Thyroid gland (tissue), 4 donors: ENCODE measurements around the gene PPM1H. TPM values are rescaled to one million over a fixed set of nuclear protein-coding genes. Genes with fewer than 3 reads are reported as not detected.

Experiments
- DNase-seq, 2 donors: peaks; one replicate each; pipeline ENCODE4 v3.0.0-alpha.2; 2019
- H3K27ac ChIP-seq, 3 donors: fragments of 200-600 bp; sonication (generic); 1 replicate in 2 of 3; 2 replicates in 1 of 3; pipeline ENCODE4 v1.5.1; 2016 to 2019; ENCODE audit warnings: mild to moderate bottlenecking in 1 of 3, moderate library complexity in 1 of 3
- H3K27me3 ChIP-seq: fragments of 200-600 bp; sonication (generic); one replicate; pipeline ENCODE4 v1.5.1; 2019
- H3K36me3 ChIP-seq, 2 donors: fragments of 200-600 bp; sonication (generic); one replicate each; pipeline ENCODE4 v1.5.1; 2016 to 2019
- H3K4me1 ChIP-seq, 2 donors: fragments of 200-600 bp; sonication (generic); one replicate each; pipeline ENCODE4 v1.5.1; 2017 to 2019
- H3K4me3 ChIP-seq, 3 donors: fragments of 200-600 bp; sonication (generic); replicated peaks in 1 of 3; 1 replicate in 2 of 3; 2 replicates in 1 of 3; pipeline ENCODE4 v1.5.1; 2016; ENCODE audit warnings: mild to moderate bottlenecking in 1 of 3
- H3K9me3 ChIP-seq: fragments of 200-600 bp; sonication (generic); one replicate; pipeline ENCODE4 v1.5.1; 2017
- POLR2A ChIP-seq, 2 donors: fragments of 450-650 bp; IDR thresholded peaks; one replicate each; pipeline ENCODE4 v1.6.1; 2017; ENCODE audit warnings: antibody characterized with exemption in 2 of 2, mild to moderate bottlenecking in 2 of 2, moderate library complexity in 1 of 2
- WGBS, 2 donors: methylation state at CpG; one replicate each; pipeline ENCODE4 v1.1.5; 2017; 5-methylcytosine and 5-hydroxymethylcytosine counted together
- intact Hi-C: fragments of 100-400 bp; cut with DNase I; formaldehyde crosslinking; loops from one replicate; pipeline ENCODE4 v1.15.1; 2023
- total RNA-seq, 4 donors: library from RNA; depleted of rRNA; stranded (reverse); fragments of >200 nt; gene quantifications; one replicate each; pipeline ENCODE4 v1.2.3, GENCODE V29; 2016
- TF ChIP-seq, protein P1 (sequence below), 6 experiments: fragments of 200-600 bp in 3 of 6; fragments of 450-650 bp in 3 of 6; sonication (generic) in 3 of 6; IDR thresholded peaks; one replicate each; pipeline ENCODE4 v1.5.1; 2016 to 2019; ENCODE audit warnings: antibody characterized with exemption in 6 of 6, mild to moderate bottlenecking in 2 of 6, inconsistent platforms in 1 of 6, moderate library complexity in 1 of 6

The PPM1H gene
- total RNA-seq, 4 donors from 2014 or later = 3.9 to 12.7 (median 9.0) TPM

DNA sequence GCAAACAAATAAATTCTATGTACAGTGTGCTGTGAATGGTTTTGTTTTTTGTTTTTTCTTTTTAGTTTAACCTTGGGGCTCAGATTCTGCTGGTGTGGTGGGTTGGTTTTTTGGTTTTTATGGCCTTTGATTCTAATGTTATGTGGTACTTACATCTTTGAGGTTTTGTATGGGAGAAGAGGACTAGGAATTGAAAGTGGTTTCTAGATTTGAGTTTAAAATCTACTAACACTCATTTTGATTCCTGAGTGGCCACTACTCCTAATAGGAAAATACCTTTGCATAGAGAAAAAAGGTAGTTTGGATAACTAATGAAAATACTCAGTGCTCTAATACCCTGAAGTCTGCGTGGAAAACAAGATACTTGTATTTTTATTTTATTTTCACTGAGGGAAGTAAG is 330.6 kb downstream of the PPM1H start:
- no peak for TF ChIP-seq POLR2A (IDR thresholded peaks at IDR 0.05)
- TF ChIP-seq, protein P1, sequence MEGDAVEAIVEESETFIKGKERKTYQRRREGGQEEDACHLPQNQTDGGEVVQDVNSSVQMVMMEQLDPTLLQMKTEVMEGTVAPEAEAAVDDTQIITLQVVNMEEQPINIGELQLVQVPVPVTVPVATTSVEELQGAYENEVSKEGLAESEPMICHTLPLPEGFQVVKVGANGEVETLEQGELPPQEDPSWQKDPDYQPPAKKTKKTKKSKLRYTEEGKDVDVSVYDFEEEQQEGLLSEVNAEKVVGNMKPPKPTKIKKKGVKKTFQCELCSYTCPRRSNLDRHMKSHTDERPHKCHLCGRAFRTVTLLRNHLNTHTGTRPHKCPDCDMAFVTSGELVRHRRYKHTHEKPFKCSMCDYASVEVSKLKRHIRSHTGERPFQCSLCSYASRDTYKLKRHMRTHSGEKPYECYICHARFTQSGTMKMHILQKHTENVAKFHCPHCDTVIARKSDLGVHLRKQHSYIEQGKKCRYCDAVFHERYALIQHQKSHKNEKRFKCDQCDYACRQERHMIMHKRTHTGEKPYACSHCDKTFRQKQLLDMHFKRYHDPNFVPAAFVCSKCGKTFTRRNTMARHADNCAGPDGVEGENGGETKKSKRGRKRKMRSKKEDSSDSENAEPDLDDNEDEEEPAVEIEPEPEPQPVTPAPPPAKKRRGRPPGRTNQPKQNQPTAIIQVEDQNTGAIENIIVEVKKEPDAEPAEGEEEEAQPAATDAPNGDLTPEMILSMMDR (IDR thresholded peaks at IDR 0.05) = no peak
- no peaks in the 10 kb centered on the region for H3K27me3 ChIP-seq
- peak overlapping the region; percentile 30 to 91 (median 85) for H3K4me3 ChIP-seq
- DNase-seq = no peak
- H3K27ac ChIP-seq = peak overlapping the region; percentile 99 to 100 (median 99)
- no peaks in the 10 kb centered on the region for H3K9me3 ChIP-seq
- WGBS, 2 donors = 4 to 9% methylated on average over 1 of the region's 1 CpG
- H3K4me1 ChIP-seq = peaks cover 23 to 29% of the 10 kb centered on the region in 2 donors
- intact Hi-C loops = loop anchor here (5.0 kb wide), 1 partner anchor 188 kb away; no protein-coding TSS in a partner anchor
- H3K36me3 ChIP-seq = no peaks in the 10 kb centered on the region

DNA sequence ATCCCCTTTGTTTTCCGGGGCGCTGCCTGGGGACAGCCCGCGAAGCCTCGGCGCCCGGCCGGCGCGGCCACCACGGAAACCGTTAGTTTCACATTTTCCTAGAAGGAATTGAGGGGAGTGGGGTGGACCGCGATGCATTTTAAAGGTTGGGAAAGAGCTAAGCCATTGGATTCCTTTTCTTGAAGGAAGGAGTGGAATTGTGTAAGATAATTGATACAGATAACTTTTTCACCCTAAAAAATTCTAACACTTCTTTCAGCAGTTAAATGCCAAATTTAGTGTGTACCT is 331.2 kb downstream of the PPM1H start:
- WGBS, 2 donors = 0% methylated on average over 14 of the region's 14 CpGs
- DNase-seq = no peak
- Histone ChIP-seq H3K4me1 (peaks cover 19 to 29% of the 10 kb centered on the region in 2 donors), H3K36me3 (no peaks in the 10 kb centered on the region), H3K4me3 (peak overlapping the region; percentile 30 to 91 (median 85)), H3K27me3 (no peaks in the 10 kb centered on the region), H3K27ac (peak overlapping the region; percentile 99 to 100 (median 99)), H3K9me3 (no peaks in the 10 kb centered on the region)
- intact Hi-C loops = loop anchor here (5.0 kb wide), 1 partner anchor 189 kb away; no protein-coding TSS in a partner anchor
- no peak for TF ChIP-seq POLR2A (IDR thresholded peaks at IDR 0.05)
- TF ChIP-seq, protein P1 (IDR thresholded peaks at IDR 0.05) = no peak

DNA sequence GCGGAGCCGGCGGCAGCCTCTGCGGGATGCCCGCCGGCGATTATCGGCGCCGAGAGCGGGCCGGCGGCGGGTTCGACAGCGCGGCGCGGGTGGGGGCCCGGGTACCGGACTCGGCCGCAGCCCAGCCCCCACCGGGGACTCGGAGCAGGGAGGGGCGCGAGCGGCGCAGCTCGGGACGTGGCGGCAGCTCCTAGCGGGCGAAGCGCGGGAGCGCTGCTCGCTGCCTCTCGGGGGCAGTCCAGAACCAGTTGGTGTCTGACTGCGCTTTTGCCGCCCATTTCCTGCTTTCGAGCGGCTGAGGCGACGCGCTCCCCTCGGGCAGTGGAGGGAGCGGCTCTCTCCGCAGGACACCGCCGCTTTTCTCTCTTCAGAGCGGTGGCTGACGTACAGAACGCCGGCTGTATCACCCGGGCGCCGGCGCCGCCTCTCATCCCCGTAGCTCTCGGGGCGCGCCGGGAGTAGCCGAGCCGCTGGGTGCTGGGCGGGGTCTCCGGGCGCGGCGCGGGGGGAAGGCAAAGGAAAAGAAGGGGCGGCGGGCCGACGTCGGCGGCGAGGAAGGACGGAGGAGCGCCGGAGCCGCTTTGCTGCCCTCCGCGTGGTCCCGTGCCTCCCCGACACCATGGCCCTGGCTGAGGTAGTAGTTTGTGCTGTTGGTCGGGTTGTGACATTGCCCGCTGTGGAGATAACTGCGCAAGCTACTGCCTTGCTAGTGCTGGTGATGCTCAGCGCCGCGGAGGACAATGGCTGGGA is 331.7 kb downstream of the PPM1H start:
- H3K9me3 ChIP-seq = no peaks in the 10 kb centered on the region
- H3K27me3 ChIP-seq = no peaks in the 10 kb centered on the region
- 0% methylated on average over 12 to 22 of the region's 94 CpGs for WGBS, 2 donors
- peaks cover 16 to 29% of the 10 kb centered on the region in 2 donors for H3K4me1 ChIP-seq
- H3K36me3 ChIP-seq = no peaks in the 10 kb centered on the region
- H3K4me3 ChIP-seq = peak overlapping the region; percentile 30 to 91 (median 85)
- TF ChIP-seq, protein P1 (IDR thresholded peaks at IDR 0.05) = peak; percentile 18 to 76 (median 50)
- peak; percentile 41 to 89 for TF ChIP-seq POLR2A (IDR thresholded peaks at IDR 0.05)
- peak overlapping the region; percentile 99 to 100 (median 99) for H3K27ac ChIP-seq
- DNase-seq = peak; percentile 84 to 86
- intact Hi-C loops = loop anchor here (5.0 kb wide), 1 partner anchor 189 kb away; no protein-coding TSS in a partner anchor

DNA sequence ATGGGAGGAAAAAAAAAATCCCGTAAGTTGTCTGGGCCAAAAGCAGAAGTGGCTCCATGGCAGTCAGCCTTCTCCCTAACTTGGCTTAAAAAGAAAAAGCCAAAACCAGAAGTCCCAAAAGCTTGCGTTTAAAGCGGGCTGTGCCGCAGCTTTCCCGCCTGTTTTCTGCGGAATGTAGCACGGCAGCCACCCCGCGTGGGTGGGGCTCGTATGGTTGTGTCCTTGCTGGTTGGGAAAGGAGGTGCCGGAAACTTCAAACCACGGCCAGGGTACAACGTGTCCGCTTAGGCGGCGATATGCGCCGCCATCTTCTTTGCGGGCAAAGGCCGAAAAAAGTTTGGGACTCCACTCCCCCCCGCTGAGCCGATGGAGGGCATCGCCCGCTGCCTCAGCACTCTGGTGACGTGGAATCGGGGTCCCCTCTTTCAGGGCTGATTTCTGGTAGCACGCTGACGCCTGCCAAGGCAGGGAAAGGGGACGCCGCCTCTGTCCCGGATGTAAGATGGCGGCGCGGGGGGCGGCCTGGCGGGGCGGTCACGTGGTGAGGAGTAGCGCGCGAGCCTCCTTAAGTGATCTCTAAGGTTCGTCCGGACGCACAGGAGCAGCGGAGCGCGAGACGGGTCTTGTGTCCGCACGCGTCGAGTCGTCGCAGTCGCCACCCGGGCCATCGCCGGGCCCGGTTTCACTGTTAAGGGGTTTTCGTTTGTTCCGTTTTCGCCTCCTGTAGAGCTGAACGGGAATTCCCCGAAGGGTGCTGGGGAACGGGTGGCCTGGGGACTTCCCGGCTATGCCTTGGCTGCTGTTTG is 332.5 kb downstream of the PPM1H start:
- peak; percentile 50 to 59 for TF ChIP-seq POLR2A (IDR thresholded peaks at IDR 0.05)
- TF ChIP-seq, protein P1 (IDR thresholded peaks at IDR 0.05) = no peak
- peak overlapping the region; percentile 30 to 91 (median 85) for H3K4me3 ChIP-seq
- H3K9me3 ChIP-seq = no peaks in the 10 kb centered on the region
- peak; percentile 89 to 90 for DNase-seq
- intact Hi-C loops = loop anchor here (5.0 kb wide), 1 partner anchor 190 kb away; no protein-coding TSS in a partner anchor
- peaks cover 16 to 29% of the 10 kb centered on the region in 2 donors for H3K4me1 ChIP-seq
- peak overlapping the region; percentile 99 to 100 (median 99) for H3K27ac ChIP-seq
- no peaks in the 10 kb centered on the region for H3K36me3 ChIP-seq
- H3K27me3 ChIP-seq = no peaks in the 10 kb centered on the region
- 0 to 1% methylated on average over 28 to 37 of the region's 66 CpGs for WGBS, 2 donors
